ENCODE measurements around the gene LRRC59. TPM values are rescaled to one million over a fixed set of nuclear protein-coding genes. Genes with fewer than 3 reads are reported as not detected.
A peak's percentile ranks its signal among the peaks of the same experiment; 100 is the strongest.

The LRRC59 gene
- total and polyA plus RNA-seq, 2 of the 13 experiments (the other 11 are each of a cell fraction or from before 2014, with no cell fraction given): 87.3 to 222 TPM

- TF ChIP-seq FOXC1 (CRISPR knock-in tag; IDR thresholded peaks at IDR 0.05; ENCODE audit: borderline replicate concordance) (no peak; the same call in 1 of the 2 replicates), ZNF841 (CRISPR knock-in tag; IDR thresholded peaks at IDR 0.05; ENCODE audit: borderline replicate concordance) (no peak), IRF9 (CRISPR knock-in tag; IDR thresholded peaks at IDR 0.05; ENCODE audit: borderline replicate concordance) (no peak), HDAC1 (CRISPR knock-in tag; IDR thresholded peaks at IDR 0.05) (peak; percentile 64), ZNF383 (CRISPR knock-in tag; IDR thresholded peaks at IDR 0.05; ENCODE audit: borderline replicate concordance) (no peak), SMAD3 (CRISPR knock-in tag; IDR thresholded peaks at IDR 0.05) (peak; percentile 84), NR2F1 (CRISPR knock-in tag; IDR thresholded peaks at IDR 0.05) (peak; percentile 13 to 53; a peak in 2 of 4 replicates), SOX6 (IDR thresholded peaks at IDR 0.05) (no peak), SOX6 (CRISPR knock-in tag; IDR thresholded peaks at IDR 0.05) (peak; percentile 81), TARDBP (CRISPR knock-in tag; IDR thresholded peaks at IDR 0.05) (peak; percentile 82), ARID4A (CRISPR knock-in tag; IDR thresholded peaks at IDR 0.05; ENCODE audit: borderline replicate concordance) (peak; percentile 47; the same call in 1 of the 2 replicates), JDP2 (CRISPR knock-in tag; IDR thresholded peaks at IDR 0.05; ENCODE audit: borderline replicate concordance) (no peak), ZNF3 (CRISPR knock-in tag; IDR thresholded peaks at IDR 0.05) (peak; percentile 40; the same call in 1 of the 2 replicates), GMEB2 (CRISPR knock-in tag; IDR thresholded peaks at IDR 0.05; ENCODE audit: low read depth) (no peak), USF2 (IDR thresholded peaks at IDR 0.05; ENCODE audit: low read depth, low read length) (peak; percentile 57; the same call in 1 of the 2 replicates), USF2 (CRISPR knock-in tag; IDR thresholded peaks at IDR 0.05; ENCODE audit: borderline replicate concordance) (peak; percentile 59; the same call in 1 of the 2 replicates), ZSCAN25 (CRISPR knock-in tag; IDR thresholded peaks at IDR 0.05) (no peak)
- TF ChIP-seq, protein P1, sequence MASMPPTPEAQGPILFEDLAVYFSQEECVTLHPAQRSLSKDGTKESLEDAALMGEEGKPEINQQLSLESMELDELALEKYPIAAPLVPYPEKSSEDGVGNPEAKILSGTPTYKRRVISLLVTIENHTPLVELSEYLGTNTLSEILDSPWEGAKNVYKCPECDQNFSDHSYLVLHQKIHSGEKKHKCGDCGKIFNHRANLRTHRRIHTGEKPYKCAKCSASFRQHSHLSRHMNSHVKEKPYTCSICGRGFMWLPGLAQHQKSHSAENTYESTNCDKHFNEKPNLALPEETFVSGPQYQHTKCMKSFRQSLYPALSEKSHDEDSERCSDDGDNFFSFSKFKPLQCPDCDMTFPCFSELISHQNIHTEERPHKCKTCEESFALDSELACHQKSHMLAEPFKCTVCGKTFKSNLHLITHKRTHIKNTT (CRISPR knock-in tag; IDR thresholded peaks at IDR 0.05): no peak
Measured at GRCh38 chr17:50423553-50424159, 26.3 kb upstream of the LRRC59 start (continued).

Measured in HepG2 (cell line).